Measurements from ENCODE around the gene SRP14. TPM values are rescaled to one million over a fixed set of nuclear protein-coding genes. Genes with fewer than 3 reads are reported as not detected.

SRP14 gene
- total and polyA plus RNA-seq, 9 of the 15 experiments (the other 6 are each of a cell fraction or from before 2014, with no cell fraction given) = 161 to 1,097 (median 402) TPM

DNA sequence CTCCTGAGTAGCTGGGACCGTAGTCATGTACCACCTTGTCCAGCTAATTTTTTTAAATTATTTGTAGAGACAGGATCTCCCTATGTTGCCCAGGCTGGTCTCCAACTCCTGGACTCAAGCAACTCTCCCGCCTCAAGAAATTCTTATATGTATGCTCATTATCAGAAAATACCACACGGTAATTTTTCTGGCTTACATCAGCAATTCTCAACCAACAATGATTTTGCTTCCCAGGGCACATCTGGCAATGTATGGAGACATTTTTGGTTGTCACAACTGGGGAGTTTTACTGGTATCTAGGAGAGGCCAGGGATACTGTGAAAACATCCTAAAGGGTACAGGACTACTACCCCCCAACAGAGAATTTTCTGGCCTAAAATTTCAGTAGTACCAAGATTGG lies 10.8 kb downstream of the SRP14 start:
- peaks cover 76% of the 10 kb centered on the region for H3K36me3 ChIP-seq (ENCODE audit: control insufficient read depth, insufficient read depth, low read length)
- ATAC-seq = no peak
- H3K79me2 ChIP-seq (ENCODE audit: control insufficient read depth, insufficient read depth, low read length) = no peaks in the 10 kb centered on the region
- no peak overlapping the region for H3K9ac ChIP-seq (ENCODE audit: insufficient read depth in 1 of 2, low read depth in 2 of 2, low read length in 2 of 2)
- H3K9me3 ChIP-seq (replicated peaks; ENCODE audit: control insufficient read depth, insufficient read depth, low read depth, low read length) = no peaks in the 10 kb centered on the region
- no peak overlapping the region for H3K4me2 ChIP-seq (ENCODE audit: insufficient read depth, low read length)
- H2AFZ ChIP-seq (ENCODE audit: low read depth, low read length) = no peak overlapping the region
- ChIA-PET CTCF (ENCODE audit: low intra/inter-chr PET ratio) (no interaction called here), POLR2A (no interaction called here)
- WGBS (ENCODE audit: insufficient coverage, low coverage, missing lambda C conversion rate) = 86% methylated on average over 3 of the region's 3 CpGs
- DNase-seq (ENCODE audit: extremely low read depth in 1 of 4, low spot score in 3 of 4) = no peak
- FAIRE-seq = no peak
- BruUV-seq (replicated peaks) = no TSS peak
- H3K27ac ChIP-seq (ENCODE audit: extremely low read depth, low read depth, low read length) = no peak overlapping the region
- no peaks in the 10 kb centered on the region for H4K20me1 ChIP-seq (replicated peaks; ENCODE audit: control insufficient read depth, insufficient read depth, low read length)
- intact Hi-C loops (cut with micrococcal nuclease) = no loop called here
- no peaks in the 10 kb centered on the region for H3K27me3 ChIP-seq (ENCODE audit: control insufficient read depth in 2 of 2, insufficient read depth in 2 of 2, low read length in 2 of 2)
- H3K9me1 ChIP-seq (ENCODE audit: control insufficient read depth, insufficient read depth, low read length) = no peaks in the 10 kb centered on the region
- no peak overlapping the region for H3K4me3 ChIP-seq
- no peak for TF ChIP-seq MTA2 (IDR thresholded peaks at IDR 0.05; ENCODE audit: low read depth)
- no peak for TF ChIP-seq TSC22D4 (tag; IDR thresholded peaks at IDR 0.05)
- 0 out of 2 replicates have a peak, but pooled peaks have one; percentile 13 for TF ChIP-seq MAFK (IDR thresholded peaks at IDR 0.05; ENCODE audit: low read length)
- TF ChIP-seq SMARCC2 (IDR thresholded peaks at IDR 0.05; ENCODE audit: low read depth) = no peak
- TF ChIP-seq CREBBP (IDR thresholded peaks at IDR 0.05; ENCODE audit: low read depth, low read length) = no peak
- peak; percentile 22; the same call in 1 of the 2 replicates for TF ChIP-seq ZNF316 (IDR thresholded peaks at IDR 0.05)
- no peak for TF ChIP-seq SRSF7 (optimal IDR thresholded peaks at IDR 0.05; ENCODE audit: low read depth, low read length)
- peak; percentile 28; the same call in 1 of the 2 replicates for TF ChIP-seq MAFF (IDR thresholded peaks at IDR 0.05; ENCODE audit: low read length)
- TF ChIP-seq RNF2 (IDR thresholded peaks at IDR 0.05) = no peak
- TF ChIP-seq TSHZ1 (CRISPR knock-in tag; IDR thresholded peaks at IDR 0.05) = no peak
- TF ChIP-seq, protein P1, sequence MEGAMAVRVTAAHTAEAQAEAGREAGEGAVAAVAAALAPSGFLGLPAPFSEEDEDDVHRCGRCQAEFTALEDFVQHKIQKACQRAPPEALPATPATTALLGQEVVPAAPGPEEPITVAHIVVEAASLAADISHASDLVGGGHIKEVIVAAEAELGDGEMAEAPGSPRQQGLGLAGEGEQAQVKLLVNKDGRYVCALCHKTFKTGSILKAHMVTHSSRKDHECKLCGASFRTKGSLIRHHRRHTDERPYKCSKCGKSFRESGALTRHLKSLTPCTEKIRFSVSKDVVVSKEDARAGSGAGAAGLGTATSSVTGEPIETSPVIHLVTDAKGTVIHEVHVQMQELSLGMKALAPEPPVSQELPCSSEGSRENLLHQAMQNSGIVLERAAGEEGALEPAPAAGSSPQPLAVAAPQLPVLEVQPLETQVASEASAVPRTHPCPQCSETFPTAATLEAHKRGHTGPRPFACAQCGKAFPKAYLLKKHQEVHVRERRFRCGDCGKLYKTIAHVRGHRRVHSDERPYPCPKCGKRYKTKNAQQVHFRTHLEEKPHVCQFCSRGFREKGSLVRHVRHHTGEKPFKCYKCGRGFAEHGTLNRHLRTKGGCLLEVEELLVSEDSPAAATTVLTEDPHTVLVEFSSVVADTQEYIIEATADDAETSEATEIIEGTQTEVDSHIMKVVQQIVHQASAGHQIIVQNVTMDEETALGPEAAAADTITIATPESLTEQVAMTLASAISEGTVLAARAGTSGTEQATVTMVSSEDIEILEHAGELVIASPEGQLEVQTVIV (CRISPR knock-in tag; IDR thresholded peaks at IDR 0.05; ENCODE audit: borderline replicate concordance) = no peak
- in situ Hi-C loops (cut with MboI) = no loop called here
- no peaks in the 10 kb centered on the region for H3K4me1 ChIP-seq (replicated peaks in 1 of 2; ENCODE audit: control insufficient read depth in 2 of 2, insufficient read depth in 2 of 2, low read length in 2 of 2)

Data from K562 (cell line).